HG02870 (cell line): ENCODE data around the gene PPARA.

Source experiments
- ATAC-seq: cut with Tn5 transposase; IDR thresholded peaks from one replicate; pipeline ENCODE4 v1.9.1; 2021; ENCODE audit warnings: mild to moderate bottlenecking, moderate library complexity; ENCODE audit not compliant: unreplicated experiment

PPARA gene

DNA sequence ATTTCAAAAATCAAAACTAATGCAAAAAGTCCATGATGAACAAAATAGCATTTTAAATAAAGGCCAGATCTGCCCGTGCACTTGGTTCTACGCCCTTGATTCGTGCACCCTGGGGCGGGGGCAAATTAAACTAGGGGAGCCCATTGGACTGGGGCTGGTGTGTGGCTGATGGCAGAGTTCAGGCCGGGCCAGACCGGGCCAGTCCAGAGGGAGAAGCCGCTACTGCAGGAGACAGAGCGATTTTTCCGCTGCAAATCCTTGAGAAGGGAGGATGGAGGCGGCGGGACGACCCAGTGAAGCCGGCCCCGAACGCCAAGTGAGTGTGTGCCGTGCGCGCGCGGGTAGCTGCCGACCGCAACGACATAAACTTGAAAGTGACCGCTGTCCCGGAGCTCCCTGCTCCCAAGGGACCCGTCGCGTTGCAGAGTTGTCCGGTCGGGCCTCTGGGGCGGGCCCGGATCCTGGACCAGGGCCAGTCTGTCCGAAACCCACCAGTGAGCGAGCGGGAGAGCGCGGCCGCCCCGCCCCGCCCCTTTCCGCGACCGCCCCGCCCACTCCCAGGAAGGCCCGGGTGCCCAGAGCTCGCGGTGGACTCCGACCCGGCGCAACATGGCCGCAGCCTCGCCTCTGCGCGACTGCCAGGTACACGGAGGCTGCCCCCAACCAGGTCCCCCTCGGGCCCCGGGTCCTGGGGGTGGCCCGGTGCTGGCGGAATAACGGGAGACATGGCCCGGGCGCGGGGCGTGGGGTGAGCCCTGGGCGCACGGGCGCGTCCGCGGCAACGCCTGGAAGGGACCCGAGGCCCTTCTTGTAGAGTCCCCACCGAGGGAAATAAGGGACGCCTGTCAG is 117.3 kb downstream of the PPARA start, which contains the start of gene TTC38:
TTC38 (plus strand) TSS at position 578 of the 849 bp plus-strand sequence; CDS start at position 610, 32 bp downstream.
- ATAC-seq: no peak

DNA sequence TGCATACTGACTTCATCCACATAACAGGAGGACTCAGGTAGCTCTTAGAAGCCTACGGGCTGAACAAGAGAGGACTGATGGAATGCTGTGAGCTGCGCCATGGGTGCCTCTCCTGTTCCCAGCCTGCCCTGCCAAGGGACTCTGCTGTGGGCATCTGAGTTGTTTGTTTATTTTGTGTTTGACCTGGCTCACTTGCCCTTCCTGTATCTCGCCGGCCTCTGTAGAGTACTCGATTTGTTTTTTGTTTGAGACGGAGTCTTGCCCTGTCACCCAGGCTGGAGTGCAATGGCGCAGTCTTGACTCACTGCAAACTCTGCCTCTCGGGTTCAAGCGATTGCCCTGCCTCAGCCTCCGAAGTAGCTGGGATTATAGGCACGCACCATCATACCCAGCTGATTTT is 119.2 kb downstream of the PPARA start:
- no peak for ATAC-seq

DNA sequence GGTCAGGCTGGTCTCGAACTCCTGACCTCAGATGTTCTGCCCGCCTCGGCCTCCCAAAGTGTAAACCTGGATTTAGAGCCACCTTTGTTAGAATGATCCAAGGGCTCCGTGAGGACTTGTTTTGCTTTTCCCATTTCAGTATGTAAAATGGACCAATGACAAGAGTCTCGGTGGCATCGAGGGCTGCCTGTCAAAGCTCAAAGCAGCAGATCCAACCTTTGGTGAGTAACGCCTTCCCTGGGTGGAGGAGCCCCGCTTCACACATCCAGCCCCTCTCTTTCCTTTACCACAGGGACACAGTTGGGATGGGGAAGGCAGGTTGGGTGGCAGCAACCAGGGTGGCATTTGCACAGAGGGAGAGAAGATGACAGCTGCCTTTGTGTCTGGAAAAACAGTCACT is 121.9 kb downstream of the PPARA start:
- no peak for ATAC-seq

DNA sequence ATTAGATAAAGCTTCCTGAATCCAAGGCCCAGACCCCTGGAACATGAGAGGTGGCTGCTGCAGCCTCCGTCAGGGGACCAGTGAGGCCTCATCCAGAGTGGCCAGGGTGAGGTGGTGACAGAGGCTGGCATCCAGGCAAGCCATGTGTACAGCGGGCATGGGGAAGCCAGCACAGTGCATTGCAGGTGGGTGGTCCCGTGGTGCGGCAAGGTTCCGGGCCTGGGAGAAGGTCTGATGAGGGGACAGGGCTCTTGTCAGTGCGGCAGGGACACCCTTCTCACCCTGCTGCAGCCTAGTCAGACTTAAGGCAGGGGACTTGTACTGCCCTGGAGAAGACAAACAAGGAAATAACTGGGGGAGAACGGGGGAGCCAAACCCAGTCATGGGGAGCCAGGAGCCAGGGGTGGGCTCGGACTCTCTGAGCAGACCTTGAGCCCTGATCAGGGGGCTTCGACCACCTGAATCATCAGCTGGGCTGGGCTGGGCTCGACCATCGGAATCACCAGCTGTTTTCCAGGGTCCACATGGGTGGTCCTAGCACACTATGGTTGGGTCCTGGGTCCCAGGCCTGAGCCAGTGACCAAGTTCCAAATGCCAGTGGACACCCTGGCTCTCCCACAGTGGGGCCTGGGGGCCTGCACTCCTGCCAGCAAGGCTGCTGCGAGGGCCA is 122.6 kb downstream of the PPARA start:
- no peak for ATAC-seq

DNA sequence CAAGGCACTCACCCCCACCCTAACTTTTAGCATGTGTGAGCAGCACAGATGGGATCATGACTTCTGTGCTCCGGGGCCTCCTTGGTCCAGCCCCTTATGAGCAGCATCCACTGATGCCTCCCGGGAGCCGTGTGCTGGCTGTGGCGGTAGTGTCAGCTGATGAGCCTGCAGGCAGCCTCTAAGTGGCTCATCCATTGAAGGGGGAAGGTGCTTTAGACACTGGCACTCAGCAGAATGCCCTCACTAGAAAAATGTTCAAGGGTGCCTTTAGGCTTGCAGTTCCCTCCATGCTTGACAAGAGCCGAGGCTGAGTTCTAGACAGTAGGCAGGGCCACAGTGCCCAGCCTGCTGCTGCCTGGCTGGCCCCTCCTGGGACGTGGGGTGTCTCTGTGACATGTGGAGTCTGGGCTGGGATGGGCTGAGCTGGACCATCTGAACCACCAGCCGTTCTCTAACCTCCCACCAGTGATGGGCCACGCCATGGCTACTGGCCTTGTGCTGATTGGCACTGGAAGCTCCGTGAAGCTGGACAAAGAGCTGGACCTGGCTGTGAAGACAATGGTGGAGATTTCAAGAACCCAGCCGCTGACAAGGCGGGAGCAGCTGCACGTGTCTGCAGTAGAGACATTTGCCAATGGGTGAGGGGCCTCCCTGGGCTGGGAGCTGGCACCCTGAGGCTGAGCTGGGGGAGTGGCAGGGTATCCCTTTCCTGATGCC is 123.3 kb downstream of the PPARA start:
- no peak for ATAC-seq

DNA sequence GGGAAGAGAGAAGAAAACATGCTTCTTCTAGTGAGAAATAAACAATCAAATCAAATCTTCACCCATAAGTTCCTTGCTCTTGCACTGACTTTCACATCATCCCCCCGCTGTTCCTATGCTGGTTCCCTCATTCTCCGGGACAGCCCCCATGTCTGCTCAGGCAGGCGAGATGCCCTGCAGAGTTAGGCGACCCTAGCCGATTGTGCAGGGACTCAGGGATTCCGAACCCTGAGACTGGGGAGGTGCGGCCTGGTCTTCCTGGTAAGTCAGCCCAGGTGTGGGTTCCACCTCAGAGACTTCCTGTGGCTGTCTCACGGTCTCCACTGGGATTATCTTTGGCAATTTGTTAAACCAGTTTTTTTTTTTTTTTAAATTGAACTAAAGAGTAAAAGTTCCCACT is 124.1 kb downstream of the PPARA start:
- ATAC-seq: no peak

DNA sequence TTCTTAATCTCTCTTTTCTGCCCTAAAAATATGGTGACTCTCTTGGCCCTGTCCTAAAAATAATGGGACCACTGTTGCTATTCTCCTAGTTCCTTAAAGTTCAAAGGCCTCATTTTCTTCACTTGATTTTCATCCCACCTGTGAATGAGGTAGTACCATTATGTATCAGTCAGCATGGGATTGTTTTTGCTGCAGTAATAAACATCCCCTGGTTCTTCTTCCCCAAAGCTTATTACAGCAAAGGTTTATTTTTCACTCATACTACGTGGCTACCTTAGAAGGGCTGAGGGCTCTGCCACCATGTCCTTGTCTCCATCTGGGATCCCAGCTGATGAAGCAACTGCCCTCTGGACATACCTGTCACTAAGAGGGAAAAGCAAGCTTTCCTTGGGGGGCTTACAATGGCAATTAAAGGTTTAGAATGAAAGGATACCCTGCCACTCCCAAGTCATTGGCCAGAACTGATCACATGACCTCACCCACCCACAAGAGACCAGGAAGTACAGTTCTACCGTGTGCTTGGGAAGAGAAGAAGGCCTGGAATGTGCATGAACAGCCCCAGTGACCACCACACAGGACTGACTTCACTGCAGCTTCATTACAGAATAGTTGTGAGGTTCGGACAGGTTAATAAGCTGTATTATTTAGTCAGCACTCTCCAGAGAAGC is 125.3 kb downstream of the PPARA start:
- ATAC-seq: no peak

DNA sequence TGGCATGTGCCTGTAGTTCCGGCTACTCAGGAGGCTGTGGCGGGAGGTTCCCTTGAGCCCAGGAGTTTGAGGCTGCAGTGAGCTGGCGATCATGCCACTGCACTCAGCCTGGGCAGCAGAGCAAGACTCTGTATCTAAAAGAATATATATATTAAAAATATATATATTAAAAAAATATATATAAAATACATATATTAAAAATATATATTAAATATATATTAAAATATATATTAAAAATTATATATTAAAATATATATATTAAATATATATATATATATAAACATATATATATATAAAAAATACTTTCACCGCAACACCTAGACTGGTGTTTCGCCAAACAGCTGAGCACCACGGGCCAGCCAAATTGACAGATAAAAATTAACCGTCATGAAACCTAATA is 126.2 kb downstream of the PPARA start:
- no peak for ATAC-seq

DNA sequence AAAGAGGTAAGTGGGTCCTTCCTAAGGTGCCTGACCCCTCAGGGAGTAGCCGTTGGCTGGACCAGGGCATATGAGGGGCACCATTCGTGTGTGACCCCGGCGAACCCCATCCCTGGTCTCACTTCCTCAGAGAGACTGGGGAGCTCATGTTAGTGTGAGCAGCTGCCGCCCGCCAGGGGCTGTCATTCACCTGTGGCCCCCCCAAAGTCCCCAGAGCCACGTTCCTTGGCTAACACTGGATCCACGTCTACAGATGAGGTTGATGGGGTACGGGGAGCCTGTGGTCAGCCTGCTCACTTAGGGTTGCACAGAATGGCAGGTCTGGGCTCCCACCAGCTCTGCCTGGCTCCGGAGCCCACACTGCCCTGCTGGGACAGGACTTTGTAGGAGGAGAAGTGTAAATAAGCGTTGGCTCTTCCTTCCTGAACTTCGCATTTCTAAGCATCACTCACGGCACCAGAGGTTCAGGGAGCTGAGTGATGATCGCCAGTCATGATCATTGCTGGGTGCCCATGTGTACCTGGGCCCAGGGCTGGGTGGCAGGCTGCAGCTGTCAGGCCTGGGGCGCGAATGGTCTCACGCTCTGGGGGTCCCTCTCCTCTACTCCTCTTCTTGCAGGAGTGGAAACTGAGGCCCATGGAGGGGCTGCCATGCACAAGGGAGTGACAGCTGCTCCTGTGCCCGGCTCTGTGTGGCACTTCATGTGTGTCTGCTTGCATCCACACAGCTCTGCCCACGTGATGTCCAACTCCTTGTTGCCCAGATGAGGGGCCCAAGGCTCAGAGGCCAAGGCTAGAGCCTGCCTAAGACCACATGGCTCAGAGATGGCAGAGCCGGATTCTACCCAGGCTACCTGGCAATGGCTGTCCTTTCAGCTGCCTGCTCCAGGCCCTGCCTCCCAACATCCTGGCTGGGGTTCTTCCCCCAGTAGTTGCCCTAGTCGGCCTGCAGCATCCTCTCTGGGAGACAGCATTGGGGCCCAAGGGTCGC is 128.6 kb downstream of the PPARA start:
- no peak for ATAC-seq

DNA sequence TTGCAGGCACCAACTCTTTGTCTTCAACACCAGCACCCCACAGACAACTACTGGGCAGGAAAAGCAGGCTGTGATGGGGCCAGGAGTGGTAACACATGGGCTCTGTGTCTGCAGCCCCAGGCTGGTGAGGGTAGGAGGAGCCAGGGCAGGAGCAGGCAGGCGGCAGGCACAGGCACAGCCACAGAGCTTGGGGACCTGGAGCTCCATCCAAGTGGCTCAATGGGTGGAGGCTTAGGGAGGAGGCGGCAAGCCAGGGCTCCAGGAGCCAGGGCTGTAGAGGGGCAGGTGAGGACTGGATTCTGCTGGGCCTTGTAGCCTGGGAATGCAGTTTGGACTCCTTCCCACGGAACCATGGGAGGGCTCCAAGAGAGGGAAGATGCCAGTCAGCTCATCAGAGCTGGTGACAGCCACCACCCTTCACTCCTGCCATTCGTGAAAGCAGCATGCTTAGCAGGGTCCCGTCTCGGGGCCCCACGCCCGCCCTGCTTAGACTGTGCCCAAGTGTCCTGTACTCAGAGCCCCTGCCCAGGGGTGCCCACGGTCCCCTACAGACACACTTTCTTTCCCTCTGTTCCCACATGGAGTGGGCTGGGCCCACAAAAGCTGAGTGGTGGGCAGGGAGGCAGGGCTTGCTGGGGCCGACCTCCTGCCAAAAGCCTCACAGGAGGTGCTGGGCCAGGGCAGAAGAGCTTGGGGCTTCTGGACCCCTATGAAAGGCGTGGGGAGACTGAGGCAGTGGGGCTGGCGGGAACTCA is 129.9 kb downstream of the PPARA start:
- no peak for ATAC-seq

DNA sequence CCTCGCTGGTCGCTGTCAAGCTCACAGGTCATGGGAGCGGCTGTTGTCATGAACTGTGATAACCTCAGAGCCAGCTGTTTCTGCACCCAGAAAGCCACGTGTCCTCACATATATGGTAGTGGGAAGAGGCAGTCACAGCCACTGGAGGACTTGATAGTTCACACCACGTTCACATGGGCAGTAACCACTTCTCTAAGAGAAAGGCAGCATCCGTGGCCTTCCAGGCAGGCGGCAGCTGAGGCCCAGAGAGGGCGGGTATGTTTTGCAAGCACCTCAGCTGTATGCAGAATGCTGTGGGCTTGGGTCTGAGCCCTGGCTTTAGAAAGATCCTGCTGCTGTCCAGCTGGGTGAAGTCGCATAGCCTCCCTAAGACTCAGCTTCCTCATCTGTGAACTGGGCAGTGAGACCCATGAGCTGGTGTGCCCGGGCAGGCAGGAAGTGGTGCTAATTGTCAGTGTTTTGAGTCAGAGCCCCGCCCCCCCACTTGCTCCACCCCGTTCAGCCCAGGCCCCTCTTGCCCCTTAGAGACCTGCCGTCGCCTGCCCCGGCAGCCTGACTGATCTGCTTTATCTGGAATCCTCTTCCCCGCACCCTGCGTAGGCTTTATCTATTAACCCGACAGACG is 130.8 kb downstream of the PPARA start:
- ATAC-seq: no peak

DNA sequence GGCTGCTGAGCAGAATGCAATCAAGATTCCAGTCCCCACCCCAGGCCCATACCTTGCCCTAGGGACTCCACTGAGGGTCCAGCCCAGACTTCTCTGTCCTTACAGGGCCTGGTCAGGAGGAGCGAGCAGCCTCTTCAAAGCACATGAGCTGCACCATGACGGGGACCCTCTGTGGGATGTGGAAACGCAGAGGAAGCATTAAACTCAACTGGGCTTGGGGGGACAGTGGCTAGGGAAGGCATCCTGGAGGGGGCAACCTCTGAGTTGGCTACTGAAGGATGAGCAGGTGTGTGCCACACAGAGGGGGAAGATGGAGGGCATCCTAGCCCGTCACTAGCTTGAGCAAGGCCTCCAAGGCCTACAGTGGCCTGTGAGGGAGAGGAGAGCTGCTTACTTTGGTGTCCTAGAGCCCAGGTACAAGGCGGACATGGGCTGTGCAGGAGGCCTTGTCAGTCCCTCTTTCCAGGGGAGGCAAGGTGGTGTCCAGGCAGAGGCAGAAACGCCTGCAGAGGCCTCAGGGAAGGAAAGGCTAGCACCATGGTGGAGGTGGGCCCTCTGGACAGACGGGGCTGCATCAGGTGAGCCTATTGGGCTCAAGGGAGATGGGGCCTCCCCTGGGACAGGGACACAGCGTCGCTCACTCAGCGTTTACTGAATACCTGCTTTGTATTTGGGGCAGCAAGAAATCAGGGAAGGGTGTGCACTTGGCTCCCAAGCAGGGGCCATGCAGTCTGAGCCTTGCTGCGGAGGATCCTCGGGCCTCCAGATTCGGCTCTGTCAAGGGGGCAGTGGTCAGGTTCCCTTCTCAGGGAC is 131.7 kb downstream of the PPARA start:
- ATAC-seq: no peak

DNA sequence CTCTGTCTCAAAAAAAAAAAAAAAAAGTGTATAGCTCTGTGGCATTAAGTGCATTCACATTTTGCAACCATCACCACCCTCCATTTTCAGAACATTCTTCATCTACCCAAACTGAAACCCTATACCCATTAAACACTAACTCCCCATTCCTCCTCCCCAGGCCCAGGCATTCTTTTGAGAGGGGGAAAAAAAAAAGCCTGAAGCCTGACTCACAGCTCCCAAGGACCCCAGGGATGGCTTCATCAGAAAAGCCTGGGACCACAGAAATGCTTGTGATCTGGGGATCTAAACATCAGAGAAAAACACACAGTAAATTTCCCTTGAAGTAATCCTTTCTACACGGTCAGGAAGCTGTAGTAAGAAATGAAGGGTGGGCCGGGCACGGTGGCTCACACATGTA is 135.7 kb downstream of the PPARA start:
- ATAC-seq: no peak

DNA sequence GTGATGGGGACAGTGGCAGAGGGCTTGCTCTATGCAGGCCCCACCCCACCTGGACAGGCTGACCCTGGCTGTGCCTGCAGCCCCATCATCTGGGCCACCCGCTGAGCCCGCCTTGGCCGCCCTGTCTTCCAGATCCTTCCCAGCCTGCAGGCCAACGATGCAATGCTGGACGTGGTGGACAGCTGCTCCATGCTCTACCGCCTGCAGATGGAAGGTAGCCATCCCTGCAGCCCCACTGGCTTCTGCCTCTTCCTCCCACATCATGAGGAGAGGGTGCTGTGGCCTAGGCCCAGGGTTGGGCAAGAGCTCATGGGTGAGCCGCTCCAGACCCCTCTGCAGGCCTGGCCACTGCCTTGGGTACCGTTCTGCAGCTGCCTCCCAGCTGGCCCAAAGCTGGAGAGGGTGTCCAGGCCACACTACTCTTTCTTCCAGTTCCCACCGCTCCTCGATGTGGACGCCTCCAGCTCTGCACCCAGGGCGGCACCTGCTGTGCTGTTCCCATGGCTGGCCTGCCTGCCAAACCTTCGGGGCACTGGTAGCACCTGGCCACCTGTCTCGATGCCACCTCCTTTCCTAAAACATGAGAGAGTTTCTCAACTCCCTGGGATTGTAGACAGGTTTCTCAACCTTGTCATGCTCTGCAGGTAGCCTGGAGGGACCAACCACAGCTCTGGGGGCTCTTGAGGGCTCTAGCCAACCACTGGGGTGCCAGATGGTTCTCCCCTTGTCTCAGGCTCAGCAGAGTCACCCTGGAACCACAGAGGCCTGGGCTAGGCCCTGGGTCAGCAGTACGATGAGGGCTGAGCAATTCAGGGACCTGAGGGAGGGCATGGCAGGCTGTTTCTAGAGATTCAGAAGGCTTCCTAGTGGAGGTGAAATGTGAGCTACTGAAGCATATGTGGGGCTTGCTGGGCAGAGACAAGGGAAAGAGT is 136.9 kb downstream of the PPARA start:
- no peak for ATAC-seq

DNA sequence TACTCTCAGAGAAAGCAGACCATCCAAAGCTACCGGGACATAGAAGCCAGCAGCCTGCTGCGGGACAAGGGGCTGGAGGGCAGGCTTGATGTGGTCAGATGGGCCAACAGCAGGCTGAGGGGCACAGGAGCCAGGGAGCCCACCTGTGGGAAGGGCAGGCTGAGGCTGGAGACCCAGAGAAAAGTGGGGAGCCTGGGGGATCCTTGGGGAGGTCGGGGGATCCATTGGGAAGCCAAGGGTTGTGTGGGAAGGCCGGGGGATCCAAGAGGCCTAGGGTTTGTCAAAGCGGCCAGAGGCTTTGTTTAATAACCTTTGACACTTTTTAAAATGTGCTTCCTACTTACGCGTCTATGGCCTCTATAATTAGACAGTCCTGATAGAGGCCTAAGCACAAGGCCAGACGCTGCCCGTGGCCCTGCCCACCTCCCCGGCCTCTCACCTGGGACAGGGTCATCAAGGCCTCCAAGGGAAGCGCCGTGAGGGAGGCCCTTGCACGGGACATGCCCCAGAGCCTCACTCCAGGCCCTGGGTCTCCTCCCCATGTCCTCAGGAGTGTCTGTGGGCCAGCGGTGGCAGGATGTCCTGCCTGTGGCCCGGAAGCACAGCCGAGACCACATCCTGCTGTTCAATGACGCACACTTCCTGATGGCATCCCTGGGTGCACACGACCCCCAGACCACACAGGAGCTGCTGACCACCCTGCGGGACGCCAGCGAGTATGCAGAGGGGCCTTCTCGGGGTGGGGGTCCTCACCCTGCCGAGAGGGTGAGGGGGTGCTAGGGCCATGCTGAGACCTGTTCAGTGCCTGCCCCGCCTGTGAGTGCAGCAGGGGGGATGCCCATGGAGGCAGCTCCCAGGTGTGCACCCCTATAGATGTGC is 137.8 kb downstream of the PPARA start:
- no peak for ATAC-seq

DNA sequence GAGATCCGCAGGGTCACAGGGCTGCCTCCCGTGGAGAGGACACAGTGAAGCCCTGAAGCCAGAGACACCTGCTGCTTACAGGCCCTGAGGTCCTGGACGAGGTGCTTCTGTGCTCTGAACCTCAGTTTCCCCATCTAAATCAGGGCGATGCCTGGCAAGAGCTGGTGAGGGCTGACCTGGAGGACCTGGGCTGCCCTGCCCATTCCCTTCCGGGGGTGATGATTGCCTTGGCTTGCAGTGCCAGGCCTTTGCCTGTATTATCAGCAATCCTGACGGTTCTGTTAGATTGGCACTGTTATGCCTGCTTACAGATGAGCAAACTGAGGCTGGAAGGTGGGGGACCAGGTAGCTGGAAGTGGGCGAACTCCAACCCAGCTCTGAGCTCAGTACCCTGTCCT is 138.5 kb downstream of the PPARA start:
- no peak for ATAC-seq
